ENCODE measurements around the gene ESYT1.

- TF ChIP-seq CTCF (IDR thresholded peaks at IDR 0.05; ENCODE audit: low read depth, low read length, missing input control) (no peak), RAD21 (IDR thresholded peaks at IDR 0.05) (no peak), SP1 (IDR thresholded peaks at IDR 0.05) (no peak), HNF4A (conservative IDR thresholded peaks at IDR 0.05) (no peak), YY1 (IDR thresholded peaks at IDR 0.05) (no peak)
Measured at GRCh38 chr12:56107242-56107641, 20.8 kb upstream of the ESYT1 start.

All from liver (tissue), 3 donors.